ENCODE measurements around the gene LGALS1. TPM values are rescaled to one million over a fixed set of nuclear protein-coding genes. Genes with fewer than 3 reads are reported as not detected.

LGALS1 gene
- total and polyA plus RNA-seq, 9 of the 15 experiments (the other 6 are each of a cell fraction or from before 2014, with no cell fraction given) = 160 to 800 (median 330) TPM

DNA sequence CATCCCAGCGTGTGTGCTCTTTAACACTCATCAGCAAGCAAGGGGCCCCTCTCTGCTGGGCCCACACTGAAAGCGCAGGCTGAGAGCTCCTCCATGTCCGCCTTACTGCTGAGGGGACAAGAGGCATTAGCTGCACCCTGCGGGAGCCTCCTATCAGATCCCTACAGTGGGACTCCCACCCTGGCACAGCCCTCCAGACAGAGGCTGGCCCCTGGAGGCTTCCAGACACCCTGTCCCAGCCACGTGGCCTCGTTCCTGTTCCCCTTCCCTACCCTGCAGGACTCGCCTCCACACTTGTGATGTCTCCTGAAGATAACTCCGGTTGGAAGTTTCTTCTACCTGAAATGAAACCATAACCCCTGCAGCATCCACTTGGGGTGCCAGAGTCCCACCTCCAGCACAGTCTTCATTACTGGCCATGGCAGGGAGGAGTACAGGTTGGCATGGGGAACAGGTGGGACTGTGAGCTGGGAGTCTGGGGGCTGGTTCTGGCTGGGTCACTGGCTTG, 41.0 kb upstream of the LGALS1 start (continued):
- TF ChIP-seq, protein P1, sequence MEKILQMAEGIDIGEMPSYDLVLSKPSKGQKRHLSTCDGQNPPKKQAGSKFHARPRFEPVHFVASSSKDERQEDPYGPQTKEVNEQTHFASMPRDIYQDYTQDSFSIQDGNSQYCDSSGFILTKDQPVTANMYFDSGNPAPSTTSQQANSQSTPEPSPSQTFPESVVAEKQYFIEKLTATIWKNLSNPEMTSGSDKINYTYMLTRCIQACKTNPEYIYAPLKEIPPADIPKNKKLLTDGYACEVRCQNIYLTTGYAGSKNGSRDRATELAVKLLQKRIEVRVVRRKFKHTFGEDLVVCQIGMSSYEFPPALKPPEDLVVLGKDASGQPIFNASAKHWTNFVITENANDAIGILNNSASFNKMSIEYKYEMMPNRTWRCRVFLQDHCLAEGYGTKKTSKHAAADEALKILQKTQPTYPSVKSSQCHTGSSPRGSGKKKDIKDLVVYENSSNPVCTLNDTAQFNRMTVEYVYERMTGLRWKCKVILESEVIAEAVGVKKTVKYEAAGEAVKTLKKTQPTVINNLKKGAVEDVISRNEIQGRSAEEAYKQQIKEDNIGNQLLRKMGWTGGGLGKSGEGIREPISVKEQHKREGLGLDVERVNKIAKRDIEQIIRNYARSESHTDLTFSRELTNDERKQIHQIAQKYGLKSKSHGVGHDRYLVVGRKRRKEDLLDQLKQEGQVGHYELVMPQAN (IDR thresholded peaks at IDR 0.05; ENCODE audit: borderline replicate concordance) = 0 out of 2 replicates have a peak, but pooled peaks have one; percentile 15
- TF ChIP-seq TSC22D4 (tag; IDR thresholded peaks at IDR 0.05) (no peak), TOE1 (IDR thresholded peaks at IDR 0.05; ENCODE audit: borderline replicate concordance) (no peak), TOE1 (CRISPR knock-in tag; IDR thresholded peaks at IDR 0.05; ENCODE audit: borderline replicate concordance, low read depth) (no peak), NRF1 (conservative IDR thresholded peaks at IDR 0.05 in 1 of 2, IDR thresholded peaks at IDR 0.05 in 1 of 2) (peak; percentile 41 to 59; a peak in 3 of 4 replicates), ZNF224 (CRISPR knock-in tag; IDR thresholded peaks at IDR 0.05) (no peak), PHF8 (IDR thresholded peaks at IDR 0.05; ENCODE audit: borderline replicate concordance, low read length) (no peak), RNF219 (CRISPR knock-in tag; IDR thresholded peaks at IDR 0.05) (no peak), ZNF354B (CRISPR knock-in tag; IDR thresholded peaks at IDR 0.05) (no peak), CEBPZ (IDR thresholded peaks at IDR 0.05; ENCODE audit: borderline replicate concordance, low read depth, low read length) (no peak), SMAD4 (CRISPR knock-in tag; conservative IDR thresholded peaks at IDR 0.05) (peak; percentile 52; the same call in 1 of the 2 replicates), SAFB (IDR thresholded peaks at IDR 0.05; ENCODE audit: borderline replicate concordance, low read depth, low read length) (no peak), FOXJ3 (CRISPR knock-in tag; IDR thresholded peaks at IDR 0.05) (no peak), RCOR1 (IDR thresholded peaks at IDR 0.05; ENCODE audit: borderline replicate concordance in 1 of 2, low read depth in 2 of 2, low read length in 2 of 2) (0 out of 4 replicates have a peak, but pooled peaks of 1 of the 2 experiments have one; percentile 36), ZNF696 (CRISPR knock-in tag; conservative IDR thresholded peaks at IDR 0.05) (no peak), KDM5B (IDR thresholded peaks at IDR 0.05; ENCODE audit: insufficient replicate concordance, low read depth, low read length) (no peak), L3MBTL2 (IDR thresholded peaks at IDR 0.05) (peak; percentile 55)
- TF ChIP-seq, protein P2, sequence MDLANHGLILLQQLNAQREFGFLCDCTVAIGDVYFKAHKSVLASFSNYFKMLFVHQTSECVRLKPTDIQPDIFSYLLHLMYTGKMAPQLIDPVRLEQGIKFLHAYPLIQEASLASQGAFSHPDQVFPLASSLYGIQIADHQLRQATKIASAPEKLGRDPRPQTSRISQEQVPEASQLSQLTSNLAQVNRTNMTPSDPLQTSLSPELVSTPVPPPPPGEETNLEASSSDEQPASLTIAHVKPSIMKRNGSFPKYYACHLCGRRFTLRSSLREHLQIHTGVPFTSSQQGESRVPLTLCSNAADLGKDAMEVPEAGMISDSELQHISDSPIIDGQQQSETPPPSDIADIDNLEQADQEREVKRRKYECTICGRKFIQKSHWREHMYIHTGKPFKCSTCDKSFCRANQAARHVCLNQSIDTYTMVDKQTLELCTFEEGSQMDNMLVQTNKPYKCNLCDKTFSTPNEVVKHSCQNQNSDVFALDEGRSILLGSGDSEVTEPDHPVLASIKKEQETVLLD (IDR thresholded peaks at IDR 0.05) = no peak

Measured in K562 (cell line).